ENCODE data around the gene TFF1.

The TFF1 gene

GRCh38 chr21:42341776-42342542 is 24.4 kb downstream of the TFF1 start:
- no peak for DNase-seq

- no peak for DNase-seq
Measured at GRCh38 chr21:42340187-42341050, 25.9 kb downstream of the TFF1 start.

- DNase-seq: no peak
Measured at GRCh38 chr21:42338729-42339715, 27.3 kb downstream of the TFF1 start.

- DNase-seq: peak; percentile 70 to 88
Measured at GRCh38 chr21:42337830-42338728, 28.3 kb downstream of the TFF1 start.

- no peak for DNase-seq
Measured at GRCh38 chr21:42337276-42337675, 29.1 kb downstream of the TFF1 start.

- no peak for DNase-seq
Measured at GRCh38 chr21:42336054-42336453, 30.3 kb downstream of the TFF1 start.

- no peak for DNase-seq
Measured at GRCh38 chr21:42332557-42333317, 33.6 kb downstream of the TFF1 start.

- DNase-seq: no peak
Measured at GRCh38 chr21:42331660-42332059, 34.7 kb downstream of the TFF1 start.

- DNase-seq: no peak
Measured at GRCh38 chr21:42330380-42331371, 35.7 kb downstream of the TFF1 start.

- no peak for DNase-seq
Measured at GRCh38 chr21:42324896-42325295, 41.4 kb downstream of the TFF1 start.

GRCh38 chr21:42321845-42322244 is 44.5 kb downstream of the TFF1 start:
- DNase-seq: no peak

GRCh38 chr21:42321231-42321630 is 45.1 kb downstream of the TFF1 start:
- no peak for DNase-seq

- peak in 1 of 2 experiments; percentile 50 for DNase-seq
Measured at GRCh38 chr21:42320791-42321190, 45.5 kb downstream of the TFF1 start.

GRCh38 chr21:42319851-42320572 is 46.3 kb downstream of the TFF1 start:
- peak in 1 of 2 experiments; percentile 19 for DNase-seq

- no peak for DNase-seq
Measured at GRCh38 chr21:42319376-42319775, 47.0 kb downstream of the TFF1 start.

GRCh38 chr21:42317826-42318746 is 48.2 kb downstream of the TFF1 start:
- no peak for DNase-seq

- no peak for DNase-seq
Measured at GRCh38 chr21:42317341-42317741, 49.0 kb downstream of the TFF1 start.

- no peak for DNase-seq
Measured at GRCh38 chr21:42316891-42317290, 49.4 kb downstream of the TFF1 start.

Measured in NCI-H524 (cell line).